Raji (cell line): Measurements from ENCODE around the gene TCEAL7.

Source experiments
- POLR2A ChIP-seq: IDR thresholded peaks from 2 replicates; pipeline ENCODE4 v1.6.1; 2011; ENCODE audit warnings: low read depth, low read length, control low read depth; ENCODE audit not compliant: insufficient read depth

Gene TCEAL7

DNA sequence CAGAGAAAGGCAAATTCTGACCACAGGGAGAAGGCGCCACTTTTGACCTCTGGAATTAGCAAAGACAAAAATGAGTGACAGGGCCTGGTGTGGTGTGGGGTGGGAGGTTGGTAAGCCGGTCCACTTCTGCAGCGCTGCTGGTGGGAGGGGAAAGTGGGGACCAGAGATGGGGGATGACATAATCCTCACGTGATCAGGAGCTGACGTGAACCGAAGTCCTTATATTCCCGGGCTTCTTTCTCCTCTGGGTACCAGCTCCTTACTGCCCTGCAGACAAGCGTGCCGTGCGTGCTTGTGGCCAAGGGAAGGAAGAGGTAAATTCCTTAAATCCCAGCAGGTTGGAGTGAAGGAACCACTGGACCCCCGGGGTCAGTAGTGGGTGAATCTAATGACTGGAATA is at the start of gene TCEAL7:
TSS of gene TCEAL7 (plus strand) at position 249 of the 400 bp plus-strand sequence. CDS start 1,165 bp downstream, outside the sequence.
- no peak for TF ChIP-seq POLR2A

- no peak for TF ChIP-seq POLR2A
Observed at GRCh38 chrX:103293118-103293517, 36.9 kb upstream of the TCEAL7 start.

DNA sequence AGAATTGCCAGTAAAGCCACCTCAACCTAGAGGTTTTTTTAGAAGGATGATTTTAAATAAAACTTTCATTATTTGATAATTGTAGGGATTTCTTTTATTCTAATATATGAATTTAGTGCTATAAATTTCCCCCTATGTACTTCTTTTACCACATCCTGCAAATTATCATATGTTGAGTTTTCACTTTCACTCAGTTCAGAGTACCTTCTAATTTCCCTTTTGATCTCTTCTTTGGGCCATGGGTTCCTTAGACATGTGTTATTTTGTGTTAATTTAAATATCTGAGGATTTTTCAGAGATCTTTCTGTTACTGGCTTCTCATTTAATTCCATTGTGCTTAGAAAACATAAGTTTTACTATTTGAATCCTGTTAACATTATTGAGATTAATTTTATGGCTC is 25.3 kb upstream of the TCEAL7 start:
- no peak for TF ChIP-seq POLR2A

DNA sequence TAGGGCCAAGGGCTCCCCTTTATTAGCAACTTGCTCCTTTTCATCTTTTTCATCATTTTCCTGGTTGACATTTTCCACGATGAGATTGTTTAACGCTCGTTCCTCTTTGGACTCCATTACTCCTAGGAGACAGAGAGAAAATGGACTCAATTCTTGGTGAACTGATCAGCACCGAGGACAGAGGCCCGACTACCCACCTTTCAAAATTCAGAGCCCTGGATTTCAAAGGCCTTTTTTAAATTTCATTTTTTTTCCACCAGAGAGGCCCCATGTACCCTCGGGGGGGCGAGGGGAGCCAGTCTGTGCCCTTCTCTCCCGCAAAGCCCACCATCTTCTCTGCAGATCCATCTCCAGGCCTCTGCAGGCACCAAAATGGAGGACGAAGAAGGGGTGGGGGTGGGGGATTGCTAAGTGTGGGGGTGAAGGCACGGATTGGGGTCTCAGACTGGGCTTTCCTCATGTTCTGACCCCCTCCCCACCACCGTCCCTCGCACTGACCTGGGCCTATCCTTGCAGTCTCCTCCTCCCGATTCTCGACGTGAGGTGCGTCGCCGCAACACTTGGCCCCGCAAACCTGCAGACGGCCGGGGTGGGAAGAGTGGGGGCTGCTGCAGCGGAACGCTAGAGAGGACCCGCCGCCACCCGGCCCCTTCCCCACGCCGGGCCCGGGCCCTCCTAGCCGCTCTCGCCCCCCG is 20.0 kb upstream of the TCEAL7 start:
- TF ChIP-seq POLR2A, result no peak

DNA sequence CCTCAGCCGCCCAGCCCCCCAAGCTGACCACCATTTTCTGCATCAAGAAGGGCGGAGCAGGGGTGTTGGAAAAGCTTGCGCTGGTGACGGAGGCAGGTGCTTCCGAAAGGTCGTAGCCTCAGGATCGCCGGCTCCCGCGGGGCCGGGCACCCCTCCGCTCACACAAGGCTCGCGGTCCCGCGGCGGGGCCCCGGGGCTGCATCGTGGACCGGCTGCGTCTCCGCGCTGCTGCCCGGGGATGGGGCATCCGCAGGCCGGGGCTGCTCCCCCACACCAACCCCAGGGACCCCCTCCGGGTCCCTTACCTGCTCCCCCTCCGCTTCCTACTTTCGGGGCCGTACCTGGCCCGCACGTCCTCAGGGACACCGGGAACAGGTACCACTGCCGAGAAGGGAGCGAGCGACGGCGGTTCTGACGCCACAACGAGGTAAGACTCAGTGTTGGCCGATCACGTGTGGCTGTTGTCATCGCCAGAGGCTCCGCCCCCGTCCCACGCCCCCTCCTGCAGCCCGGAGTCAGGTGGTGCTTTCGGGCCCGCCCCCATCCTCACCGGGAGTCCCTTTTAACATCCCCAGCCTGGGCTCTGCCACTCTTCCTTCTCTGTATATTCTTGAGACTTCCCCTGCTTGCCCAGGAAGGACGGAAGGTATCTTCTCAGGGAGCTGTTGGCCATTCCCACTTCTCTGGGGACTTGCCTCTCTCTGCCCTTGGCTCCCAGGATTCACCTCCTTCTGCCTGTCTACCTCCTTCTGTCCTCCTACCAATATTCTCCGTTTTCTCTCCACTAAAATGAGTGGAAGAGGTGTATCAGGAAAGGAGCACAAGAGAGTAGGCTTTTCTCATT is 19.3 kb upstream of the TCEAL7 start, which contains the start of gene BEX2:
TSS of gene BEX2 (minus strand) at position 436 of the 844 bp plus-strand sequence. CDS start 1,014 bp downstream, outside the sequence.
- no peak for TF ChIP-seq POLR2A

GRCh38 chrX:103311399-103311780 is 18.6 kb upstream of the TCEAL7 start:
- no peak for TF ChIP-seq POLR2A

DNA sequence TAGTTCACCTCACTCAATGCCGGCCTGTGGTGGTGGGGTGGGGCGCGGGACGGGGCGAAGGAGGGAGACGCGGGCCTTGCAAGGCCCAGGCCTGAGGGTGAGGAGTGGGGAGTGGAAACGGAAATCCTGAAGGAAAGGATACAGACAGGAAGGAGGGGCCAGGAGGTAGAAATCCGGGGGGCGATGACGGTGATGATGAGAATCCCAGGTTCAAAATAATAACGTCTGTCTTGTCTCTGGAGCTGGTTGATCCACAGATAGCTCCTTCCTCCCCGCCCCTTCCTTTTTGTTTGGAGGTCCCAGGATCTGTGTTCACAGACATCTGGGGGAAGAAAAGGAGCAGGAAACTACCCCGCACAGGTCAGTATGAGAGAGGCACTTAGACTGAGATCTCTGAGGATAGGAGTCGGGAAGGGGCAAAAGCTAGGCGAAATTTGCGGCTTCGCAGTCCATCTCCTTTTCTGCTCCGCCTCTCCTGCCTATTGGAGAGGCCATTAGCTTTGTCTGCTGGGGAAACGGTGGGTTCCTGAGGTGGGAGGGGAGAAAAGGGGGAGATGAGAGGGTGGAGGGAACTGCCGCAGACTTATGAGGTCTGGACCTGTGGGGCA is 746 bp downstream of the TCEAL7 start:
- TF ChIP-seq POLR2A, result no peak

GRCh38 chrX:103338663-103339062 is 8.6 kb downstream of the TCEAL7 start:
- TF ChIP-seq POLR2A, result no peak

- no peak for TF ChIP-seq POLR2A
Observed at GRCh38 chrX:103343105-103343504, 13.1 kb downstream of the TCEAL7 start.

DNA sequence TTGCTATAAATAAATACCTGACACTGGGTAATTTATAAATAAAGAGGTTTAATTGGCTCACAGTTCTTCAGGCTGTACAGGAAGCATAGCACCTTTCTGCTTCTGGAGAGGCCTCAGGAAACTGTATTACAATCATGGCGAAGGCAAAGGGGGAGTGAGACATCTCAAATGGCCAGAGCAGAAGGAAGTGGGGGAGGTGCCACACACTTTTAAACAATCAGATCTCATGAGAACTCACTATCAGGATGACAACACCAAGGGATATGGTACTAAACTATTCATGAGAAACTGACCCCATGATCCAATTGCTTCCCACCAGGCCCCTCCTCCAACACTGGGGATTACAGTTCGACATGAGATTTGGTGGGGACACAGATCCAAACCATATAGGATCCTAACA is 14.6 kb downstream of the TCEAL7 start:
- TF ChIP-seq POLR2A, result no peak

GRCh38 chrX:103347682-103348397 is 17.8 kb downstream of the TCEAL7 start:
- no peak for TF ChIP-seq POLR2A

GRCh38 chrX:103356130-103356798 is 26.2 kb downstream of the TCEAL7 start, which contains the start of gene TCEAL9:
TCEAL9 (plus strand) TSS chrX:103356506; CDS start chrX:103357685, 1,179 bp downstream.
- no peak for TF ChIP-seq POLR2A

- no peak for TF ChIP-seq POLR2A
Observed at GRCh38 chrX:103356858-103357257, 26.8 kb downstream of the TCEAL7 start.

GRCh38 chrX:103357871-103358270 is 27.8 kb downstream of the TCEAL7 start:
- TF ChIP-seq POLR2A, result no peak
